Pancreas (tissue), 10 donors: ENCODE data around the gene RAVER2. TPM values are rescaled to one million over a fixed set of nuclear protein-coding genes. Genes with fewer than 3 reads are reported as not detected.

ENCODE experiments used
- ATAC-seq, 4 donors: fragments of 200-7000 bp; cut with Tn5 transposase; one replicate each; pipeline versions ENCODE4 v1.8.0 to v1.9.1; 2020; ENCODE audit warnings: mild to moderate bottlenecking in 4 of 4, moderate library complexity in 4 of 4
- DNase-seq, 6 donors: peaks; one replicate each; pipeline ENCODE4 v3.0.0-alpha.2; 2020
- FAIRE-seq: peaks from 2 replicates; lab custom pipeline; 2012; peaks lifted over from hg19 to GRCh38; lab: Jason Lieb, UNC
- H3K27ac ChIP-seq, 4 donors: fragments of 200-600 bp; sonication (generic); 1 replicate in 3 of 4; 2 replicates in 1 of 4; pipeline versions ENCODE4 v1.5.0 to v1.8.0; 2020
- H3K27me3 ChIP-seq, 4 donors: fragments of 200-600 bp; one replicate each; pipeline ENCODE4 v1.8.0; 2021
- H3K36me3 ChIP-seq, 3 donors: fragments of 200-600 bp; sonication (generic) in 1 of 3; one replicate each; pipeline versions ENCODE4 v1.5.0 to v1.8.0; 2020 to 2021
- H3K4me1 ChIP-seq, 3 donors: fragments of 200-600 bp; one replicate each; pipeline ENCODE4 v1.8.0; 2021
- H3K4me3 ChIP-seq, 4 donors: fragments of 200-600 bp; sonication (generic) in 2 of 4; one replicate each; pipeline versions ENCODE4 v1.5.0 to v1.8.0; 2020 to 2021
- H3K9me3 ChIP-seq, 4 donors: fragments of 200-600 bp; one replicate each; pipeline ENCODE4 v1.8.0; 2021
- WGBS, 2 donors: extraction: QIAGEN DNeasy Blood & Tissue Kit; methylation state at CpG; one replicate each; pipeline ENCODE4 v1.1.7; 2013; 5-methylcytosine and 5-hydroxymethylcytosine counted together
- intact Hi-C, 3 donors: fragments of 100-400 bp; cut with DNase I; formaldehyde crosslinking; loops; one replicate each; pipeline versions ENCODE4 v1.11.1 to v1.14.2; 2022
- polyA plus RNA-seq, 2 donors: library from polyadenylated mRNA; stranded (reverse); fragments of 200-250 nt; gene quantifications; one replicate each; pipeline ENCODE4 v1.2.3, GENCODE V29; 2013
- total RNA-seq, 6 donors: library from RNA; stranded (reverse); fragmentation: NEBNext Ultra II Directional in 4 of 6; extraction: Animal tissue kit (Norgen Biotek cat#: 25700) in 4 of 6; gene quantifications; one replicate each; pipeline versions ENCODE4 v1.2.1 to v1.2.4, GENCODE V29; 2021 to 2023
- TF ChIP-seq, protein P1 (sequence below), 4 donors: fragments of 200-600 bp; sonication (generic) in 3 of 4; IDR thresholded peaks; one replicate each; pipeline versions ENCODE4 v1.5.0 to v1.8.0; 2021; ENCODE audit warnings: antibody characterized with exemption in 4 of 4
- donor health status: healthy with polysubstance abuse.
- donor health status: DM: no; HTN: no; CAD: no; lungs with moderate emphysema.
- donor health status: DM: no; HTN: no; CAD: no.
- donor health status: control.
- donor health status: control.
- donor health status: Bipolar disorder and iron deficiency.
- donor health status: DM: yes; HTN: yes; CAD: no.
- donor health status: DM: no; HTN: no; CAD: no.
- donor health status: DM: no; HTN: no; CAD: no.
- donor health status: DM: yes; HTN: yes; CAD: no.

Gene RAVER2
- total and polyA plus RNA-seq, 8 donors, result 3.3 to 8.7 (median 5.0) TPM

DNA sequence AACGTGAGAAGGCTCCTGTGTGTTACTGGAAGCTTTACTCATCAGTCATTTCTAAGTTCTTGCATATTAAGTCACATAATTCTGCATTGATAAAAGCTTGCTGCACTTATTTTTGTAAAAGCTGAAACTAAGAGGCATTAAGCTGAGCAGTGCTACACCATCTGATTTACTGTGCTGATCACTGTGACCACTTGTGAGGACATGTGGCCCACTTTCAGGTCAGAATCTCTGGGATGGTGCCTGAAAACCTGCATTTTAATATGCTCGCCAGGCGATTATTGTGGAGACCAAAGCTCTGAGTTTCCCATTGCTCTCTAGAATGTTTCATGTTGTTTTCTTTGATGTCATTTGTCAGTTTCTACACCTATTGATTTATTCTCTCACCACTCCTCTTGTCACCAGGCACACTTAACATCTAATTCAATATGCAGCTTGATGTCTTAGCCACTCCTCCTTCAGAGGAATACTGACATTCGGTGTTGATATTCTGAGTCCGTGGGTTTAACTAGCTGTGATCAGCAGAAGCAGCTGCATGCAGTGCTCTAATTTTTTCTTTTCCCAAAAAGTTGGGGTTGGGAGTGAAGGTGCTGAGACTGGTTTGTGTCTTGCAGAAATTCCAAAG lies 85.3 kb downstream of the RAVER2 start:
- ATAC-seq (peak in 1 of 4 donors; percentile 9), DNase-seq (no peak), FAIRE-seq (no peak)
- Histone ChIP-seq H3K9me3 (no peaks in the 10 kb centered on the region), H3K27ac (no peak overlapping the region), H3K27me3 (no peaks in the 10 kb centered on the region), H3K36me3 (peaks cover 0 to 24% (median 7%) of the 10 kb centered on the region in 3 donors), H3K4me3 (no peak overlapping the region), H3K4me1 (no peaks in the 10 kb centered on the region)
- WGBS, 2 donors, result 61 to 67% methylated on average over 5 of the region's 5 CpGs
- TF ChIP-seq, protein P1, sequence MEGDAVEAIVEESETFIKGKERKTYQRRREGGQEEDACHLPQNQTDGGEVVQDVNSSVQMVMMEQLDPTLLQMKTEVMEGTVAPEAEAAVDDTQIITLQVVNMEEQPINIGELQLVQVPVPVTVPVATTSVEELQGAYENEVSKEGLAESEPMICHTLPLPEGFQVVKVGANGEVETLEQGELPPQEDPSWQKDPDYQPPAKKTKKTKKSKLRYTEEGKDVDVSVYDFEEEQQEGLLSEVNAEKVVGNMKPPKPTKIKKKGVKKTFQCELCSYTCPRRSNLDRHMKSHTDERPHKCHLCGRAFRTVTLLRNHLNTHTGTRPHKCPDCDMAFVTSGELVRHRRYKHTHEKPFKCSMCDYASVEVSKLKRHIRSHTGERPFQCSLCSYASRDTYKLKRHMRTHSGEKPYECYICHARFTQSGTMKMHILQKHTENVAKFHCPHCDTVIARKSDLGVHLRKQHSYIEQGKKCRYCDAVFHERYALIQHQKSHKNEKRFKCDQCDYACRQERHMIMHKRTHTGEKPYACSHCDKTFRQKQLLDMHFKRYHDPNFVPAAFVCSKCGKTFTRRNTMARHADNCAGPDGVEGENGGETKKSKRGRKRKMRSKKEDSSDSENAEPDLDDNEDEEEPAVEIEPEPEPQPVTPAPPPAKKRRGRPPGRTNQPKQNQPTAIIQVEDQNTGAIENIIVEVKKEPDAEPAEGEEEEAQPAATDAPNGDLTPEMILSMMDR (IDR thresholded peaks at IDR 0.05), result no peak
- intact Hi-C loops, result no loop called here

DNA sequence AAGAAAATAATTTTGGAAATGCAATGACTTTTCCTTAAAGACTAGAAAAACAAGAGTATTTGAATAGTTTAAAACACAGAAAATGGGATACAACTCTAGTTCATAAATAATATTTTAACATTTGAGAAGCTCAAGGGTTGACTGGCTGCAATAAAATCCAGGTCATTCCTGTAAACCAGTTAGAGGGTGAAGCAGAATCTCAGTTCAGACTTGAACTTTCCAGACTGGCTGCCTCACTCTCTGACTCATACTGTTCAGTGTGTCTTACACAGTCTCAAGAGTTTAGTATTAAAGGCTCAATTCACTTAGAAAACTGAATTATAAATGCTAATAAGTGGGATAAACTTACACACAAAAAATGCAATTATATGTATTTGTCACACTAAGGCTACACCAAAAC lies 89.9 kb downstream of the RAVER2 start:
- Histone ChIP-seq H3K36me3 (peaks cover 0 to 53% (median 34%) of the 10 kb centered on the region in 3 donors), H3K4me1 (no peaks in the 10 kb centered on the region), H3K9me3 (no peaks in the 10 kb centered on the region), H3K27me3 (no peaks in the 10 kb centered on the region), H3K4me3 (no peak overlapping the region), H3K27ac (no peak overlapping the region)
- peak in 2 of 4 donors; percentile 37 to 55 for ATAC-seq
- DNase-seq, result no peak
- intact Hi-C loops, result no loop called here
- TF ChIP-seq, protein P1 (IDR thresholded peaks at IDR 0.05), result no peak
- no peak for FAIRE-seq

DNA sequence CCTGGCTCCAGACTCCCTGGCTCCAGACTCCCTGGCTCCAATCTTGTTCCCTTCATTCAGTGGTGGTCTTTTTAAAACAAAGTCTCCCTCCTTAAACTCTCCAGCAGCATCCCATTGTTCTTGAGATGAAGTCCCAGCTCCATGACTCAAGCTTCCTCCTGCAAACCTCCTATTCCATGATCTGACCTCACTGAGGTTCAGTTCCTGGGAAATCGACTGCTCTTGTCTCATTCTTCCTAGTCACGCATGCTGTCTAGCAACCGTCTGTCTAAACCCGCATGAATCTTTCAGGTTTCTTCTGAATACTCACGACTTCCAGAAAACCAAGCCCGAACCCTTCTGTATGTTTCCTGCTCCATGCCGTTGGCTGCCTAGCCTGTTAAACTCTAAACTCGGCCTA lies 91.9 kb downstream of the RAVER2 start:
- Histone ChIP-seq H3K4me1 (no peaks in the 10 kb centered on the region), H3K4me3 (no peak overlapping the region), H3K27ac (no peak overlapping the region), H3K9me3 (no peaks in the 10 kb centered on the region), H3K27me3 (no peaks in the 10 kb centered on the region), H3K36me3 (peaks cover 0 to 73% (median 39%) of the 10 kb centered on the region in 3 donors)
- ATAC-seq (no peak), FAIRE-seq (no peak), DNase-seq (no peak)
- intact Hi-C loops, result no loop called here
- WGBS, 2 donors, result 89 to 93% methylated on average over 8 of the region's 8 CpGs
- TF ChIP-seq, protein P1 (IDR thresholded peaks at IDR 0.05), result no peak

DNA sequence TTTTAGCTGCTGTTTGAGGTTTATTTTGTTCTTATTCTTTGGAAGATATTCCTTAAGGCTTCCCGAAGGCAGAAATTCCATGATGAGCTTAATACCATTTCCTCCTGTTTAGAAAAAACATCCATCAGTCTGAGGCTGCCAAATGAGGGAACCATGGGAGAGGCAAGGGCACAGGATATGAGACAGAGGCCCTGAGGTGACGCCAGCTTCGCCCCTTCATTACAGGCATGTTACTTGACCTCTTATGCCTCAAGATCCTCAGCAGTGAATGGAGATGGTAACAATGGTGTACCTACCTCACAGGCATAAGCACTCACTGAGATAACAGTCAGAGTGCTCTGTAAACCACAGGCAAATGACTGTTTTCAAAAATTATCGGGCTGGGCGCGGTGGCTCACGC lies 93.6 kb downstream of the RAVER2 start:
- ATAC-seq (no peak), DNase-seq (no peak), FAIRE-seq (no peak)
- TF ChIP-seq, protein P1 (IDR thresholded peaks at IDR 0.05), result no peak
- 90 to 93% methylated on average over 7 of the region's 7 CpGs for WGBS, 2 donors
- Histone ChIP-seq H3K4me1 (no peaks in the 10 kb centered on the region), H3K4me3 (no peak overlapping the region), H3K27ac (no peak overlapping the region), H3K36me3 (peaks cover 0 to 71% (median 39%) of the 10 kb centered on the region in 3 donors), H3K9me3 (no peaks in the 10 kb centered on the region), H3K27me3 (no peaks in the 10 kb centered on the region)
- intact Hi-C loops, result no loop called here

DNA sequence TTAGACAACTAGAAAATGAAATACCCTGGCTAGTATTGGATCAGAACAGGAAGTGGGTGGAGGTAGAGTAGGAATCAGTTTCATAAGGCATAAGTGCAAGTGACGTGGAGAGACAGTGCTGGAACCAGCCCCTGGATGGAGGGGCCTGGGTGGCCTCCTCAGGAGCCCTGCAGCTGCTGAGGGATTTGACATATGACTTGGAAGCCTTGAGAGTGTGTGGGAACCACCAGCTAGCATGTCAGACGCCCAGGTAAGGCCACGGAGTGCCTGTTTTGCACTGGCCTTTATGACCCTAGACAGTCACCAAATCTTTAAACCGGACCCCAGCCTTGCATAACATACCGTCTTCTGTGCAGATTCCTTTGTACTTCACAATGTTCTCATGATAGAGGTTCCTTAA lies 94.4 kb downstream of the RAVER2 start:
- Histone ChIP-seq H3K36me3 (peaks cover 0 to 71% (median 39%) of the 10 kb centered on the region in 3 donors), H3K4me1 (no peaks in the 10 kb centered on the region), H3K9me3 (no peaks in the 10 kb centered on the region), H3K27me3 (no peaks in the 10 kb centered on the region), H3K27ac (no peak overlapping the region), H3K4me3 (no peak overlapping the region)
- no peak for ATAC-seq
- intact Hi-C loops, result no loop called here
- DNase-seq, result no peak
- 89 to 94% methylated on average over 5 of the region's 5 CpGs for WGBS, 2 donors
- TF ChIP-seq, protein P1 (IDR thresholded peaks at IDR 0.05), result no peak
- FAIRE-seq, result no peak
